Hematopoietic multipotent progenitor cell treated with erythropoietin and hydrocortisone succinate and interleukin-3 and kit ligand, for 8 days (in vitro differentiated cells): ENCODE measurements around the gene CENPS.
"Not testable (repeated sequence)": the region's sequence is repeated elsewhere in the genome, so short reads cannot be mapped to it uniquely, and the experiment has no call there.

ENCODE experiments used
- DNase-seq: peaks from one replicate; pipeline ENCODE4 v3.0.0-alpha.2; 2015

CENPS gene

DNA sequence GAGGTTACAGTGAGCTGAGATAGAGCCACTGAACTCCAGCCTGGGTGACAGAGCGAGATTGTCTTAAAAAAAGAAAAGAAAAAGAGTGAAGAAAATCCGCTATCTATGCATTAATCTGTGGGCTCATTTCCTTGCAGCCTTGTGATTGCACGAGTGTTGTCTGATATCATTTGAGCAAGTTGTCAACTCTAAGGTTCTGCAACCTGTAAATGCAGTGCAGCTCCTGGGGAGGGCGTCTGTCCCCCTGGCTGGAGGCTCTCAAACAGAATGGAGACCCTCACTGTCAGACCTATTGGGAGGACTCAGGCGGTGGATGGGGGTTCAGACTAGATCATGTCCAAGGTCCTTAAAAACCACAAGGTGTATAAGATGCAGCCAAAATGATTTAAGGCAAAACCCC is 25.8 kb downstream of the CENPS start:
- DNase-seq = no peak

- no peak for DNase-seq
These were observed 26.4 kb downstream of the CENPS start for GRCh38 chr1:10456661-10457060.

- DNase-seq = not testable (repeated sequence)
These were observed 27.2 kb downstream of the CENPS start for GRCh38 chr1:10457462-10457861.

GRCh38 chr1:10457875-10458274 is 27.6 kb downstream of the CENPS start:
- DNase-seq = no peak

DNA sequence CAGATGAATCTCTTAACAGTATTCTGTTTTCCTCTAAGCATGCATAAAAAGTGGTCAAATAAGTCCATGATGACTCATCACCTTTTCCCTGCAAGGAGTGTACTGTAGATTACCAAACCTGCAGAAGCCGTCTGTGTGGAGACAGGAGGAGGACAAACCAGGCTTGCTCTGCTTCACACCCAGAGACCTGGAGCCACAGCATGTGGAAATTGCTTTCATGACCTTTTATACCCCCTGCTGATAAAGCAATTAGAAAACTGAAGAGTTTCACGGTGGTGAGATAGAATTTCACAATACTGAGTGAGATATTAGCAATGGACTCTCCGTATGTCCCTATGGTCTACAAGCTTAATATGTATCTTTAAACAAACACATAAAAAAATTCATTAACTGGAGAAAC is 29.0 kb downstream of the CENPS start:
- peak; percentile 86 for DNase-seq

DNA sequence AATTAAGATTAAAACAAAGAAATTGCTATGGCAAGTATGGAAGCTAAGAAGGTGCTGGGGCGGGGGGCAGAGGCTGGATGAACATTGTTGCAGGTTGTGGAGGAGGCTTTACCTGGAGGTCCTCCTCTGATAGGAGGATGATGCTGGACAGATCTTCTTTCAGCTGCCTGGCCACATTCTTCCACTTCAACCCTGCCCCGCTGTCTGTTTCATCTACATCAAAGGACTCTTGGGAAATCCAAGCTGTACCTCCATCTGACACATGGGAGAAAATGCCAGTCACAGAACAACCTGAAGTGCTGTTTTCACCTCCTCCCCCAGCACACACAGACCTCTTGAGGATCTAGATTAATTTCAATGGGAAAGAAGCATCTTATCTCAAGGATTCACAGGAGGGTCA is 36.8 kb downstream of the CENPS start:
- DNase-seq = no peak

DNA sequence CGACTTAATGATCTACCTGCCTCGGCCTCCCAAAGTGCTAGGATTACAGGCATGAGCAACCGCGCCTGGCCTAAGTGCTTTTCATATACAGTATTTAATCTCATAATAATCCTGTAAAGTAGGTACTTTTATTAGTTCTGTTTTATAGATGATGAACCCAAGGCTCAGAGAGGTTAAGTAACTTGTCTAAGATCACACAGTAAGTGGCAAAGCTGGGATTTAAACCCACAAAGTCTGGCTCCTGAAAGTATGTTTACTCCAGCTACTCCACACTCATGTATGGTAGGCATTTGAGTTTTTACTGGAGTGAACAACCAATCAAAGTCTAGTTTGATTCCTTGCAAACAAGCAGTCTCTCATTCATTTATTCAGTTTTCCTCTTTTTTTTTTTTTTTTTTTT is 39.8 kb downstream of the CENPS start:
- no peak for DNase-seq

DNA sequence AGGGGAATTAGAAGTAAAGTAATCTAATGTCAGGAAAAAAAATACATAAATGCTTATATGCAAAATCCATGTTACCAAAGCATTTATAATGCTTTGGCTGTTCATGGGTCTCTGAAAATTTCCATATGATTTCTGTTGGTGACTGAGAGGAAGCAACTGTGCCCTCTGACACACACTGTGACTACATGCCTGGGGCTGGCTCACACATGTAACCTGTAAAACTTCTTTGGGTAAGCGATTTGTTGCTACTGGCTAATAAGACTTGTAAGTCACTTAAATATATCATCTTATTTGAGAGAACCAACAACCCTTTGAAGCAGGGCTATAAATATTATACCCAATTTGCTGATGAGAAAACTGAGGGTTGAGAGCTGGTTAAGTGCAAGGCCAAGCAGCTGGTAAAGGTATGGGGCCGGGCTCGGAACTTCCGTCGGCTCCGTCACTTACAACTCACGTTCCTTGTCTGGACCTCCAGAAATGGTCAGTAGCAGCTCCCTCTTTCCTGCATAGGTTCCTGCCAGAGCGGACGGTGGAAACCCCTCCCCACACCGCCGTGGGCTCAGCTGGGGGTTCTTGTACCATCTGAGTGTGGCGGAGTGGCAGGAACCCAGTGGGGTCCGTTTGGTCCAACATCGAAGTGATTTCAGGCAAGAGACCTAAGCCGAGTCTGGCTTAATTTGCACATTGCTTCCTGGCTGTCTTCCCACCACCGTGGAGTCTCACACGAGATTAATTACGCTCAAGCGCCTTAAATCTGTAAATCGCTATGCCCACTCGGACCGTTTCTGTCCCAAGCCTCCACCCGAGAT is 41.4 kb downstream of the CENPS start:
- peak; percentile 16 for DNase-seq

DNA sequence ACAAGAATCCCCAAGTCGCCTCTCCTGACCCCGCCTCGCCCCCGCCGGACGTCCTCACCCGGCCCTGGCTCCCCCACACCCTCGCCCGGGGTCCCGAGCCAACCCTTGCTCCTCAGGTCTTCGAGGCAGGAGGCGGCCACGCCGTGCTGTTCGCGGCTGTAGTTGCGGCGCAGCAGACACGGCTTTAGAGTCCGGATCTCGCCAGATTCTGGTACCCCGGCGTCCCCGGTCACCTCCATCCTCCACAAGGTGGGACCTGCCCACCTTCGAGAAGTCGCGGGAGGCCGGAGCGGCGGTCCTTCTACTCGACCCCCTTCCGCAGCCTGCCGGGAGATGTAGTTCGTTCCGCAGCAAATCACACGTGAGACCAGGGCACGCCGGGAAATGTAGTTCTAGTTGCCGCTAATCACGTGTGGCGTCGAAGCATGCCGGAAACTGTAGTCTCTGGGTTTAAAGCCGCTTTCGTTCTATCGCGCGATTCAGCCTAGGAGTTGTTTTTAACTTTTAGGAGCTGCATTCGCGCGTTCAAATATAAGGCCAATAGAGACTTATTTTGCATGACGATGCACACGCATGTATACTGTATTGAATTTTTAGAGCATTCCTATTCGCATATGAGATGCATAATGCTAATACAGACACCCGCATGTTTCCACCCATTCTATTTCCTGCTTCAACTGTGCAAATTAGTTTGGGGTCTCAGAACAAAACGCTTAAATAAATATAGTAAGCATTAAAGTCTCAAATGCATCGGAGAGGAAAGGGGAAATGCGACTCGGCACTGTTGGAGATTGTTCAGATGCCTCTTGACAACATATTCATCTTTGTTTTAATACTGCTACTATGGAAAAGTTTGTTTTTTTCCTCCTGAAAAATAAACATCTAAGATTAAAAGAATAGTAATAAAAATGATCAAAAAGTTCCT is 42.2 kb downstream of the CENPS start, which contains the start of gene DFFA:
Gene DFFA (minus strand): TSS at position 310 of the 925 bp plus-strand sequence. CDS start 71 bp downstream, at position 239.
- peak; percentile 97 for DNase-seq

DNA sequence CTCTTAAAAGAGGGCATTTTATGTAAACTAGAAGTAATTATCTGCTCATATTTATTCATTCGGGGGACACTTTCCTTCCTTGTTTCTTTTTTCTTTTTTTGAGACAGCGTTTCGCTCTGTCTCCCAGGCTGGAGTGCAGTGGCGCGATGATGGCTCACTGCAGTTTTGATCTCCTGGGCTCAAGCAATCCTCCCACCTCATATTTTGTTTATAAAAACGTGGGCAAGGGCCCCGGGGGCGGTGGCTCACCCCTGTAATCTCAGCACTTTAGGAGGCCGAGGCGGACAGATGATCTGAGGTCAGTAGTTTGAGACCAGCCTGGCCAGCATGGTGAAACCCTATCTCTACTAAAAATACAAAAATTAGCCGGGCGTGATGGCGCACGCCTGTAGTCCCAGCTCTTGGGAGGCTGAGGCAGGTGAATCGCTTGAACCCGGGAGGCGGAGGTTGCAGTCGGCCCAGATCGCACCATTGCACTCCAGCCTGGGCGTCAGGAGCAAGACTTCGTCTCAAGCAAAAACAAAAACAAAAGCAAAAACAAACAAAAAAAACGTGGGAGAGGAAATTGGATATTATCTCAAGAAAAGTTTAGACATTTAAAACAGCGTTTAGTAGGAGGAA is 43.0 kb downstream of the CENPS start:
- no peak for DNase-seq

DNA sequence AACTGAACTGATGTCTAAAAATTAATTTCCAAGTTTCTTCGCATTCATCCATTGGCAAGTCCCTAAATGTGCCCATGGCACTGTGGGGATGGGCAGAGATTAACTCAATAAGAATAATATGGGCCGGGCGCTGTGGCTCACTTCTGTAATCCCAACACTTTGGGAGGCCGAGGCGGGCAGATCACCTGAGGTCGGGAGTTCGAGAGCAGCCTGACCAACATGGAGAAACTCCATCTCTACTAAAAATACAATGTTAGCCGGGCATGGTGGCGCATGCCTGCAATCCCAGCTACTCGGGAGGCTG is 44.0 kb downstream of the CENPS start:
- DNase-seq = not testable (repeated sequence)

GRCh38 chr1:10474613-10475507 is 44.6 kb downstream of the CENPS start, which contains the start of gene PEX14:
Gene PEX14, plus strand, starts transcription at chr1:10474950. Its CDS starts 17 bp downstream, at chr1:10474967.
- peak; percentile 92 for DNase-seq

DNA sequence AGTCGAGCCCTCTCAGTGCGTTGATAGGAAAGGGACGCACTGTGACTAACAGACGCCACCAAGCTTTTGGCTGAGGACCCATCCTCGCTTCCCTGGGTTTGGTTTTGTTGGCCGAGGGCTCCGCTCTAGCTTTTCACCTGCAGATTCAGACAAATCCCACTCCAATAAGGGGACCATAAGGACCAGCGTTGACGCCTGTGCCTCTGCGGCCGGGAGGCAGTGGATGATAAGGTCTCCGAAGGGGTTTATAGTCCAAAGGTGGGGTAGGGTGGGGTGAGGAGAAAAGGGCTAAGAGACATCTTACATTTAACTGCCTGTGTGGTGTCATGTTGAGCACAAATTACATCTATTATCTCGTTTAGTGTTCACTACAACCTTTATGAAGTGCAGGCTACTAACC is 45.3 kb downstream of the CENPS start:
- peak; percentile 38 for DNase-seq

GRCh38 chr1:10479296-10479695 is 49.1 kb downstream of the CENPS start:
- DNase-seq = no peak

GRCh38 chr1:10480614-10481013 is 50.4 kb downstream of the CENPS start:
- no peak for DNase-seq

DNA sequence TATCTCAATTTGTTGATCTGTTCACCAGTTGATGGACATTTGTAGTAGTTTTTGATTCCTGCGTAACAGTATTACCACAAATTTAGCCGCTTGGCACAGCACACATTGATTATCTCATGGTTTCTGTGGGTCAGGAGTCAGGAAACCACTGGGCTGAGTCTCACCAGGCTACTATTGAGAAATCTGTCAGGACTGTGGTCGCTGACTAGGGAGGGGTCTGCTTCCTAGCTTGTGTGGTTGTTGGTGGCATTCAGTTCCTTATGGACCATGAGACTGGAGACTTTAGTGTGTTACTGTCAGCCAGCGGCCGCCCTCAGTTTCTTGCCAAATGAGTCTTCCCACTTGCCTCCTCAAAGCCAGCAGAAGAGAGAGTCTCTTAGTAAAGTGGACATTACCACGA is 54.3 kb downstream of the CENPS start:
- DNase-seq = no peak

- no peak for DNase-seq
These were observed 59.2 kb downstream of the CENPS start for GRCh38 chr1:10489291-10490055.

DNA sequence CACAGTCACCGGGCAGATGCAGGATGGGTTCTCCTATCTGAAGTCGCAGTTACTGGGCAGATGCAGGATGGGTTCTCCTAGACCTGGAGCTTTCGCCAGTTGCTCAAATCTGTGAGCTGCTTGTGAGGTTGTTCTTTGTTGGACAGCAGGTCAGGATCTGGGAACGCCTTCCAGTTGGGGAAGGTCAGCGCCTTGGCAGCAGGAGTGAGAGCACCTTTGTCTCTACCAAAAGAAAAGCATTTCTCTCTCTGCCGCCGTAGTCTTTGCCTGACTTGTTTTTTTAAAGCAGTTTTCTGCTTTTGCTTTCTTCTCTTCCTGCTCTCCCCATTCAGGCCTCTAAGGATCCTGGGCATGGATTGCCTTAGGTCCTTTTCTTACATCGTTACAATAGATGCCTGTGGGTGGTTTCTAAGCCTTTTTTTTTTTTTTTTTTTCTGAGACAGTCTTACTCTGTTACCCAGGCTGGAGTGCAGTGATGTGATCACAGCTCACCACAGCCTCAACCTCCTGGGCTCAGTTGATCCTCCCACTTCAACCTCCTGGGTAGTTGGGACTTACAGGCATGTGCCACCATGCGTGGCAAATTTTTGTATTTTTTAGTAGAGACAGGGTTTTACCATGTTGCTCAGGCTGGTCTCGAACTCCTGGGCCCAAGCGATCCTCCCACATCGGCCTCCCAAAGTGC is 60.2 kb downstream of the CENPS start:
- DNase-seq = no peak
